GM18873 (cell line): ENCODE results near the gene GABRB2.

Experiments
- ATAC-seq: cut with Tn5 transposase; IDR thresholded peaks from one replicate; pipeline ENCODE4 v1.9.1; 2021; ENCODE audit warnings: mild to moderate bottlenecking, moderate library complexity, moderate number of reproducible peaks; ENCODE audit not compliant: unreplicated experiment, low FRiP score

GABRB2 gene

DNA sequence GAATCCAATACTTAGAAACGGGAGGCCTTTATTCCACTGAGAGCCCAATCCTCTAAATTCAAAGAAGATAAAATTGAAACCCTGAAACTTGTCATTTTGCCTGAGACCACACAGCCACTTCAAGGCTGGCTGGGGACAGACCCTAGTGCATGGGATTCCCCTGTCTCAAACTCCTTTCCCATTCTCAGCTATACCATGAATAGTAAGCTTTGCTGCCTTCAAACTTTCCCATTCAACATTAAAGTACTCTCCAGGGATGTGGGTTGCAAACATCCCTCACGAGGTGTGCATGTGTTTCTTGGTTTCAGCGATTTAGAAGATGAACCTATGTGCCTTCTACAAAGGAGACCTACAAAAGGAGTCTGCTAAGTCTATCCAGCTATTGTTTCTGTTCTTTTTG, 64.6 kb downstream of the GABRB2 start:
- ATAC-seq: no peak

GRCh38 chr5:161471211-161471950, 75.1 kb downstream of the GABRB2 start:
- ATAC-seq: no peak

DNA sequence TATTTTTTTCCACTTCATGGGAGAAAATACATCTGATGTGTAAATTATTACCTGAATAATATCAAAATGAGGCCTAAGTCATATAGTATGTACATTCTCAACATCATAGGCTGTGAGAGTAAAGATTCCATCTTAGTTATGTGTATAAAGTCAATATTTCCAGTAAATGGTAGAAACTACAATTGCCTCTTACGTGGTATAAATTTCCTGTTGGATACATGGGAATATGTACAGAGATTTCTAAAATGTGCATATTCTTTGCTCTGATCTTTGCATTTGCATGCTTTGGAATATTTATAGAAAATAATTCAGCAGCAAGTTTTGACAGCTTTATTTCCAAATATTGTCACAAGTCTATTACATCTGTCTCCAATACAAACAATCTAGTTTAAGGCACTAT, 78.8 kb downstream of the GABRB2 start:
- no peak for ATAC-seq

DNA sequence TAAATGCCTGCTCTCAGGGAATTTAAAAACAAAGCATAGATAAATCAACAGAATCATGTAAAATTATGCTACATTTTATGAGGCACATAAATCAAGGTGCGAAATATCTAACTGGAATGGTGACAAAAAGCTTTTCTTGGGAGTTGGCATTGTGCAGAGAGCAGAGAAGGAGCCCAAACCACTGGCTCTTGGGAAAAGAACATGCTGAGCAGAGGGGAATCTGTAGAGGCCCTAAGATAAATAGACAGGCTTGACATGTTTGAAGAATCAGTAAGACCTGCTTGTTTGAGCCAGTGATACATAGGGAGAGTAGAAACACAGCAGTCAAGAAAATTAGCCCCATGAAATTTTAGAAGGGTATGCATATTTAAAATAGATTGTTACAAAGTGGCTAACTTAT, 85.8 kb downstream of the GABRB2 start:
- ATAC-seq: no peak

GRCh38 chr5:161446655-161447054, 99.9 kb downstream of the GABRB2 start:
- ATAC-seq: no peak

GRCh38 chr5:161442471-161442870, 104.1 kb downstream of the GABRB2 start:
- ATAC-seq: no peak

DNA sequence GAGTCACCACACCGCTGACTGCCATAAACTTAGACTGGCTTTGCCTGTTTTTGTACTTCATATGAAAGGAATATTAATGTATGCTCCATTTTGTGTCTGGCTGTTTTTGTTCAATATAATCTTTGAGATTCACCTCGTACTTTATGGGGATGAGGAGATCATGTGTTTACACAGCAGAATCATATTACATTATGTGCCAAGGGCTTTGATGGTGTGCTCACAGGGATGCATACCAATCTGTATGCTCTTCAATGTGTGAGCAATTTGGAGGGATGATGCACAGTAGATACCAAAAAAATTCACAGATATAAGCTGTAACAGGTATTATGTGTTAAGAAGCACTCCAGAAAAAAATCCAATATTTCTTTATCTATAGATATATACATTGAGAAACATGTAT, 113.7 kb downstream of the GABRB2 start:
- no peak for ATAC-seq

- no peak for ATAC-seq
Observed at GRCh38 chr5:161431963-161432362, 114.6 kb downstream of the GABRB2 start.

GRCh38 chr5:161421067-161421466, 125.5 kb downstream of the GABRB2 start:
- ATAC-seq: no peak

- no peak for ATAC-seq
Observed at GRCh38 chr5:161420521-161420920, 126.0 kb downstream of the GABRB2 start.

DNA sequence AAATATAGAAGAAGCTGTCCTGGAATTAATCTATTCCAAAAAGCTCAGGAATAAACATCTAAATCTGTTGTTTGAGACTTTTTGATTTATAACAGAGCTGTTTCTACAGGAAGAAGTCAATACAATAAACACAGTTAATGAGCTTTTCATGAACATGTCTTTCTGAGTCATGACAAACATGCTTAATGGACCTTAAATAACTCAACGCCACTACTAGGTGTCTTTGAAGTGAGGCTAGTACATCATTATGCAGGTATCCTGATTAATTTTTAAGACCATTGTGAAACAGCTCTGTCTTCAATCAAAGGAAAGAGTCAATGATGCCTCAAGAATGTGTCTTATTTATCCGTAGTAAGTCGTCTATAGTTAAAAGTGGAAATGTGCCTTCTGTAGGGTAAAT, 131.6 kb downstream of the GABRB2 start:
- ATAC-seq: no peak

GRCh38 chr5:161414037-161414436, 132.5 kb downstream of the GABRB2 start:
- no peak for ATAC-seq

- ATAC-seq: no peak
Observed at GRCh38 chr5:161412792-161413191, 133.7 kb downstream of the GABRB2 start.

DNA sequence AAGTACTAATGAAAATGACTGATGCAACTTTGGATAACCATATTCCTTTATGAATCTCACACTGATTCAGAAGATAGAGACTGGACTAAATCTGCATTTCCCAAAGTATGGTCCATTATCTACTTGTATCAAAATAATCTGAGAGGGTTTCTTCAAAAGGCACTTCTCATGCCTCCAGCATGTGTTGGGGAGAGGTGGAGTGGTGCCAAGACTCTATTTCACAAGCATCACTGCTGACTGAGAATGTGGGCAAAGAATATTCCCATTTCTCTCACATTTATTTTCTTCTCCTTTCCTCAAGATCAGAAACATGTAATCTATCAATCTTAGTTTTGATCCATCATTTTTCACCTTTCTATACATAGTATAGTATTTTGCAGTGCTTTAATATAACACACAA, 135.4 kb downstream of the GABRB2 start:
- no peak for ATAC-seq

DNA sequence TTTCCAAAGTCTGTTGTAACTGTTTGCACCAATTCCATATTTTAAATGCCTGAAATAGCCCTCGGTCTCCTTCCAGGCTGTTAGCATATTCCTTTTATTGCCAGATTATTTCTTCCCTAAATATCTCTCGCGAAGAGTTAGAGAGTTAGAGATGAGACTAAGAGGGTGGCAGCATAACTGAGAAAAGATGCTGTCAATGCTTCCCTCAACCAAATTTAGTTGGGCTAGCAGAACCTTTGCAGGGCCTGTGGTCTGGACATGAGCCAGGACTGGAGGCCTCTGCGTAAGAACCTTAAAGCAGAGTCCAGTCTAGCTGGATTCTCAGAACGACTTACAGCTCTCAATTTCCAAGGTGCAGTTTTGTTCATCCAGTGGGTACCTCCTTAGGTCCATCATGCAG, 135.9 kb downstream of the GABRB2 start:
- no peak for ATAC-seq

GRCh38 chr5:161409471-161409870, 137.1 kb downstream of the GABRB2 start:
- no peak for ATAC-seq

DNA sequence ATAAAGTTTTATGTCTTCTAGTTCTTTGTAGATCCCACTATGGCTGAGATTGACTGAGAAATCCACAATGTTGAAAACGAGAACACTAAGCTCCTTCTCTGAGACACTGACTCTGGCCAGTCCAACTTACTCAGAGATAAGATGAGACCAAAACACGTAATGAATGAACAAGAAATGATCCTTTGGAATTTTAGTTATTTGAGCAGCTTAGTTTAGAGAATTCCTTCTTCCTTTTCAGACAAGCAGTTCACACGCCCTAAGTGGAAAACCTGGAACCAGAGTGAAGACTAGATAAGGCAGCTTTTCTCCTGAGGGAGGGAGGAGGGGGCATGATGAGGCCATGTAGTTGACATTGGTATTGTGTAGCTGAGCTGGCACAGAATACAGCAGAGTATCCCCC, 139.6 kb downstream of the GABRB2 start:
- ATAC-seq: no peak

- no peak for ATAC-seq
Observed at GRCh38 chr5:161403996-161404395, 142.5 kb downstream of the GABRB2 start.

DNA sequence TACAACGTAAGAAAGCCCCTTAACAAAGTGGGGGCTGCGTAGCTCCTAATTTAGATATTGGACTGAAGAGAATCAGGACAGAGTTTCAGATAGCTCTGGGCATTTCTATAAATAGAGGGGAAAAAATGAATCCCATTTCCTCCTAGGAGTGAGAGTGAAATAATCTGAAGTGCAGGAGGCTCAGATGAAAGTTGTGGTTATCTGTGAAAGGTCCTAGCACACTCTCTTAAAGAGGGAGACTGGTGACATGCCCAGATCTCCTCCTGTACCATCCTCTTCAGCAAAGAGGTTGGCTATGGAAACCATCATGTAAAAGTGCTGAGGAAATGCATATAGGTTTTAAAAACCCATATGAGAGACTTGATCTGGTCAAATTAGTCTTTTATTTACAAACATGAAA, 143.4 kb downstream of the GABRB2 start:
- ATAC-seq: no peak

DNA sequence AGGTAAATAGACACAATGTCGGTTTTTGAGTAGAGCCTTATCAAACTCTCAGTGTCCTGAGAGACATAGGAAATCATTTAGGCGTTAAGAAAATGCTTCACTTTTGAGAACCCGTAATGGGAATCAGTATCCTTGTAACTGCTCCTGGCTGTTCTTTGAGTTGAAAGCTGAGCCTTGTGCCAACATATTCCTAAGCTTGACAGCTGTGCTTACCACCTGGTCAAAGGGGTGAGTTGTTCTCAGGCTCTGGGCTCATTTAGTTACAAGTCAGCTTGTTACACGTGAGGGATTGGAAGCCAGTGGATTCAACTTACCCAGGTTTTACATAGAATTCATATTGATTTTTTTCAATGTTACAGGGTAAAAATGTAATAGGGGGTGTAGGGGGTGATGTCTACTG, 145.9 kb downstream of the GABRB2 start:
- no peak for ATAC-seq

GRCh38 chr5:161399996-161400562, 146.4 kb downstream of the GABRB2 start:
- no peak for ATAC-seq

- no peak for ATAC-seq
Observed at GRCh38 chr5:161397448-161397847, 149.1 kb downstream of the GABRB2 start.
